NCI-H1436 treated with DMSO at 0.1 percent for 48 hours (cell line): ENCODE results near the gene DUSP3.

Experiments
- DNase-seq: peaks from one replicate; lab custom pipeline; 2025; lab: John Stamatoyannopoulos, UW

DUSP3 gene

DNA sequence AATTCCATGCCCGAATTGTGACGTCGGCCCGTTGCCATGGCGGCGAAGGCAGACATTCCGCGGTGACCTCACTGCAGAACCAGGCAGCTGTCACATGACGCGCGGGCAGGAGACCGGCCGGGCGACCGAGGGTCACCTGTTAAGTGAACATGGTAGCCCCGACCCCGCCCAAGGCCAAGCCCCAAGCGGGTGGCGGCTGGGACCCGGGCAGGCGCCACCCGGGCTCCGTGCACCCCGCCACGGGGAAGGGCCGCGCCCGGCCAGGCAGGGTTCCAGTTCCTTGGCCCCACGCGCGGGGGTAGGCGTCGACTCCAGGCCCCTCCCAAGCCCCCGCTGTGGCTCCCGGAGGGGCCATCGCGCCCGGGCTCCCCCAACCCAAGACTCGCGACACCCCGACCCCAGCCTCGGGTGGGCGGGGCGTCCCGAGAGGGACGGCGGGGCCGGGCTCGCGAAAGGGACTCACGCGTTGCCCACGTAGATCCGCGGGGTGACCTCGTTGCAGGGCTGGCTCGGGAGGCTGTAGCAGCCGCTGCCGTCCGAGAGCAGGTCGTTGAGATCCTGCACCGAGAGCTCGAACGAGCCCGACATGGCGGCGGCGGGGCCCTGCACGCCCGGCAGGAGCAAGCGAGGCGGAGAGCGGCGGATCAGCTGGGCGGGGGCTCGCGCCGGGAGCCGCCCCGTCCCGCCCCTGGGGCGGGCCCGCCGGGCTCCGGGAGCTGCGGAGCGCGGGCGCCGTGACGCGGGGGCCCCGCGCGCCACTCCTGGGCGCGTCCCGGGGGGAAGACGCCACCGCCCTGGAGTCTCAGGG, at the start of gene DUSP3:
Gene DUSP3 (minus strand): TSS at position 641 of the 808 bp plus-strand sequence. CDS start 53 bp downstream, at position 588.
- peak; percentile 29 for DNase-seq

DNA sequence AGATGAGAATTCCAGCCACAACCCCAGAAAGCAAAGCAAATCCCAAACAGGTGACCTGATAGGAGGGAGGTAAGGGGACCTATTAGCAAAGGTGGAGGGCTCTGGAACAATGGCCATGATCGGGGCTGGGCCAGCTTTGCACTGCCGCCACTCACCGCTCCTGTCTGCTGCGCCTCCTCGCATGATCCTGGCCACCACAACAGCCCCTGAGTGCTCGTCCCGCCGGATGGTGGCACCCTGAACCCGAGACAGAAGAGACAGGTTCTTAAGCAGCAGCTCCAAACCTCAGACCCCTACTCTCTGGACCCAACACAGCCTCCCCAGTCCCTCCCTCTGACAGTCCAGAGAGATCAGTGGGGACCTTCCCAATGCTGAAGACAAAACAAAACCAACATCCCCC, 48.8 kb upstream of the DUSP3 start:
- no peak for DNase-seq

DNA sequence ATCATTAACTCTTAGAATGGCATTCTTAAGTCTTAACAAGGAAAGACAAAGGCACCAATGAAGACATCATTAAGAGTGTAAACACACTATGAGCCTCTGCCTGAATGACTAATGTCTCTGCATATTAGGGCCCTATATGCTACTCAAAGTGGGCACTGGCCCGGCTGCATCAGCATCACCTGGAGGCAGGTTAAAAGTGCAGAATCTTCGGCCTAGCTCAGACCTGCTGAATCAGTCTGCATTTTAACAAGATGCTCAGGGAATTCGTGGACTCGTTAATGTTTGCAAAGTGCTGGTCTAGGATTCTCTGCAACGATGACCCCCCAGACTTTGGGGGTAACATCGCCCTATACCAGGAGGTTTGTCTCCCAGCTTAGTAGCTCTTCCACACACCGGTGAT, 47.4 kb upstream of the DUSP3 start:
- DNase-seq, result no peak

DNA sequence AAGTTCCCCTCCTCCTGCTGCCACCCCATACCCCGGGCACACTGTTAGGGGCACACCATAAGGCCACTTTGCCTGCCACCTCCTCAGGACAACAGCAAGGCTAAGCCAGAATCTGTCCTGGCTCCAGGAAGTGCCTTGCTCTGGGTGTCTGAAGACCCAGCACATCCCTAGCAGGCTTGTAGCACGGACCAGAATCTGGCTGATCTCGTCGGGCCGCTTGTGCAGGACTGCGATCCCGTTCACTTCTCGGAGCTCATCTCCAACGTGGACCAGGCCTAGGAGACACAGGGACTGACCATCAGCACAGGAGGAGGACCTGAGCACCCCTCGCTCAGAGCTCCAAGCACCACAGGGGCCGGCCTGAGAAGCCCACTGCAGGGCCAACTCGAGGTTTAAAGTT, 46.8 kb upstream of the DUSP3 start:
- no peak for DNase-seq

DNA sequence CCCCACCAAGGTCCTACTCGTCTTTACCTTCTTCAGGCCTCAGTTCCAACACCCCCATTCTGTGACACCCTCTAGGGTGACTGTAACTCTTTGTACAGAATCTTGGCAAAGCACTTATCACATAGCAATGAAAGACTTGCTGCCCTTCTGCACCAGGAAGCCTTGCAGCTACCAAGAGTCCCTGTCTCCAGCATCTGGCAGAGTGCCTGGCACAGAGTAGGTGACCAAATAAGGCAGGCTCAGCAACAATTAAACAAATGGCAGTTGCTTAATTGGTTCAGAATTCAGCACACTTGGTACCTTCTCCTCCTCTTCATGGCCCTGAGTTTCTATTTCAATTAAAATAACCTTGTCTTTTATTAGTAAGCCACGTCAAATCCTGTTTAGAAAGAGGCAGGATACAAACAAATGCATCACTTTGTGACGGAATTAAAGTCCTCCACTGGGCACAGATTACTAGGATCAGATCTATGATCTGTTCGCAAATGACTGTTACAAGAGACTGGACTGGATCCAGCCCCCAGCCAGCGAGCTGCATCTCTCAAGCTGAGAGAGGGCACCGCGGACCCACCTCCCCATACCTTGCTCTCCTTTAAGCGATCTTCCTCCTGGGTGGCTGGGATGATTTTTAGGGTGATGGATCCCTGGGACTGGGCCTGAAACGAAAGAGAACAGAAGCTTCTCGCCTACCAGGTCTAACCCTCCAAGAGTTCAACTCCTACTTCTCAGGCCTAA, 44.7 kb upstream of the DUSP3 start:
- DNase-seq, result no peak

DNA sequence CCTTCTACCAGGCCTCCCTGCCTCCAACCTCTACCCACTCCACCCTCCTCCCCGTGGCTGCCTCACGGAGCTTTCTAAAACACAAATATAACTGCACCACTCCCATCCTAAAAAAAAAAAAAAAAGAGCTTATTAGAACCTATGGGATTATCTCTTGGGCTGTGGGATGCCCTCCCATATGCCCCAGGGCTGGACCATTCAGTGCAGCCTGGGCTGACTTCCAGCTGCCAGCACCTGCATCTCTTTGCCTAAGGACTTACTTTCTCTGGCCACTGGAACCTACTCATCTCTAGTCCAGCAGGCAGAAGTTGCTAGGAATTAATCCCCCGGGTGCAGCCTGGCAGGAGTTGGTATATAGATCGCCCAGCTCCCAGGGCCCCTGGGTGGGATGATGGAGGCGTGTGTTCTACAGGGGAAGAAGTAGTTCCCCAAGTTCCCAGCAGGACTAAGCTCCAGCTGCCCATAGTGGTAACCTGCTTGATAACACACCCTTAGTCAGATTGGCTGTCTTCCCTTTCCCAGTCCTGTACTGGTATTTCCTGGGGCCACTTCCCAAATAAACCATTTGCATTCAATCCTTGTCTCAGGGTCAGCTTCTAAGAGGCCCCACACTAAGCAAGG, 43.9 kb upstream of the DUSP3 start:
- no peak for DNase-seq

DNA sequence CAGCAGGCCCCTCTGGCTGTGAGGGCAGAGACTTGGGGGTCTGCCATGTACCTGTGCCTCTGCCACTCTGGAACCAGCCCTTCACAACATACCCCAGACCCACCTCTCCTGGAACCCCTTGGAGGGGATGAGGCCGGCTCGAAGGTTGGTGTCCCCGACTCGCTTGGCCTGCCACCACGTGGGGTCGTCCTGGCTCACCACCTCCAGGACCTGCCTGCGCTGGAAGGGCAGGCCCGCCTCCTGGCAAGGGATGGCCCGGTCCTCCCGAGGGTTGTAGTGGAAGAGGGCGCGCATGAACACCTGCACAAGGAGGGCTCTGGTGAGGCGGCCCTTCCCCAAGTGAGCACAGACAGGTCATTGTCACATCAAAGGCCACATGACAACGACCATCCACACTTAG, 42.0 kb upstream of the DUSP3 start:
- no peak for DNase-seq

DNA sequence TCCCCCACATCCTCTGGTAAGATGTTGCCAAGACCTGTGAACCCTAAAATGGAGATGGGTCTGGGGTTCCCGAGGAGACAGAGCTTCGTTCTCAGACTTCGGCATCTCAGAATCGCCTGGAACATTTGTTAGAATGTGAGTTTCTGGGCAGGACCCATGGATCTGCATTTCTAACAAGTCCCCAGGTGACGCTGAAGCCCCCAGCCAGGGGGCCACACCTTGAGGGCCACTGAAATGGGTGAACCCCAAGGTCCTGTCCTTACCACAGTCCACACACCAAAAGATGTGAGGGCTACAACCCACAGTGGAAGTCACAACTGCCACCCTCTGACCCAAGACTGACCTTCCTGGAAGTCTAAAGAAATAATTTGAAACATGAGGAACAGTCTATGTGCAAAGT, 40.2 kb upstream of the DUSP3 start:
- no peak for DNase-seq

DNA sequence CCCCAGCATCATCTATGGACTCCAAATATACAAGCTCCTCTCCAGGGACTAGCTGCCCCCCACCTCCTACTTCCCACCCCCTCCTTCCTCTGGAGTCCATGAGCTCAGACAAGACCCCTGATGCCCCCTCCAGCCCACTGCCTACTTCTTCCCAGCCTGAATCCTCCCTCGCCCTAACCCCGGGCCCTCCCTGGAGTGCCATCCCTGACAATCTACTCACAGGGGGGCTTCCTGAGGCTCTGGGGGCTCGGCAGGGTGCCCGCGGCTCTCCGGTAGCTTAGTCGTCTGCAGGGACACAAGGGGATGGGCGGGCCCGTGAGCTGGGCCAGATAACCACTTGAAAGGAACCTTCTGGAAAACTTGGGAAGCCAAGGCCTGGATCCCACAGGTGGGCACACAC, 39.0 kb upstream of the DUSP3 start:
- DNase-seq, result no peak

DNA sequence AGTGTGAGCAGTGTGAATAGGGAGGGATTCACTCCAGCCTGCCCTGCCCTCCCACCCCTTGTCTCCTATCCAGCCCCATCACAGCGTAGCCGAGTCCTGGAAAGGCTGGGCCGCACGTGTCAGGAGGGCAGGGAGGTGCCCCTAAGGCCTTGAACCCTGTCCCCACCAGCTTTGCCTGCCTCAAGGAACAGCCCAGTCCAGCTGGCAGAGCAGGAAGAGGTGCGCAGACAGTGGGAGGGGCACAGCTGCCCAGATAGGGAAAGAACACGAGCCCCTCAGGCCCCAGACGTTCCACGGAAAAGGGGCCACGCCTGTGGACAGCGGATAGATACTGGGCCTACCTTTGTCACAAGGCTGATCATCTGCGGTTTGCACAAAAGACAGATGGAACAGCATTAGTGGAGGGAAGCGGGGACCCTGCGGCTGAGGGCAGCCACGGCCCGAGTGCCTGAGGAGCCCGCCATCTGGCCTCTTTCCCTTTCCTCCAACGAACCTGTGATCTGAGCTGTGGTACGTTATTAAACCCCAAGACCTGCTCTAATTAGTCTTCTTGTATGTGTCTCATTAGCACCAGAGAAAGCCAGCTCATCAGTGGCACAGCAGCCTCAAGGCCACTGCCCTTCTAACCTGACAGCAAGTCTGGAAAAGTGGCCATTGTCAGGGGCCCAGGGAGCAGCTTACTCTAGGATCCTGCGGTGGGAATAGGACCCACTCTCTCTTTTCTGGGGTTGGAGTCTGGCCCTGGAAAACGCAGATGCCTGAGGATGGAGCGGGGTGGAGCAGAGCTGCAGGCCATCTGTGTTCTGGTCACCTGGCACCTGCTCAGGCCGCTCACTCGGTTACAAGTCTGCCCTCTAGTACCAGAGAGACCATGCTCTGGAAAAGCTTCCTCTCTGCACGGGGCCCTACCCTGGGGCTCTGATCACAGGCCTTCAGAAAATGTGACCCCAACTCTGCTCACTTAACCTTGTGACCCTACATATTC, 37.9 kb upstream of the DUSP3 start:
- DNase-seq, result no peak

DNA sequence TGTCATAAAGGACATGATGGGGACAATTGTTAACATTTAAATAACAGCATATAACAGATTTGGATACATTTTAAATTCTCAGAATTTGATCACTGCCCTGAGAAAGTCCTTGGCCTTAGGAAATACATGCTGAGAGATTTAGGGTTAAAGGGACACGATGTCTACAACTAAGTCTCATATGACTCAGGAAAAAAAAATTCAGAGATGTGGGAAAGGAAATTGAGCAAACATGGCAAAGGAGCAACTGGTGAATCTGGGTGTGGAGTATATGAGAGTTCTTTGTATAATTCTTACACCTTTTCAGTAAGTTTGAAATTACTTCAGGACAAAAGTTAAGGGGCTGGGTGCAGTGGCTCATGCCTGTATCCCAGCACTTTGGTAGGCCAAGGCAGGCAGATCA, 35.9 kb upstream of the DUSP3 start:
- no peak for DNase-seq

DNA sequence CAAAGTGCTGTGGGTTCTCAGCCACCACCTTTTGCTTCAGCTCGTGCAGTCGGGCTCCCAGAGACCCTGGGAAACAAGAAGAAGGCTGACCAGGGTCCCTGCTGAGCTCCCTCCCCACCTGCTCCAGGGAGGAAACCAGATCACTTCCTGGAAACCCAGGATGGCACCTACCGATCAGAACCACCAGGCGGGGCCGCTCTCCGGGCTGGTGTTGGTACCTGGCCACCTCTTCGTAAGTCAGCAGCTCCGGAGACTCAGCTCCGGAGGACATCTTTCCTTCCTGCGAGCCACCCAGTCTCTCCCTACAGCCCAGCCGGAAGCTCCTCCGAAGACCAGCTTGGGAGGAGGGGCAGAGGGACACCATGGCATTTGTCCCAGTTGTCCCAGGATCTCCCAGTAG, 35.2 kb upstream of the DUSP3 start:
- DNase-seq, result no peak

DNA sequence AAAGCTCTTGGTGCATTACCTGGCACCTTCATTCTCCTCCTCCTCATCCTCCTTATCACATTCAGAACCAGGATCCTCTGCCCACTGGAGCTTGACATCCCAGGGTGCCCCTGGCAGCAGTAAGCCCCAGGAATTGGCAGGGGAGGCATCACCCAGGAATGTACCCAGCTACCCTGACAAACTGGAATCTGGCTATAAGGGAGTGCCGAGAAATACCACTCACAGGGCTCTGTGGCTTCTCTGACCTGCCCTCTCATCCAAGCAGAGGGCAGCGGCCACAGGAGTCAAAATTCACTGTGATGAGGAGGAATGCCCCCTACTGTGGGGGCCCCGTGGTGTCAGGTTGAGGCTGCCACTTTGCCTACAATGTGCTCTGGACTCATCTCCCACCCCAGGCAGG, 34.6 kb upstream of the DUSP3 start:
- DNase-seq, result no peak

DNA sequence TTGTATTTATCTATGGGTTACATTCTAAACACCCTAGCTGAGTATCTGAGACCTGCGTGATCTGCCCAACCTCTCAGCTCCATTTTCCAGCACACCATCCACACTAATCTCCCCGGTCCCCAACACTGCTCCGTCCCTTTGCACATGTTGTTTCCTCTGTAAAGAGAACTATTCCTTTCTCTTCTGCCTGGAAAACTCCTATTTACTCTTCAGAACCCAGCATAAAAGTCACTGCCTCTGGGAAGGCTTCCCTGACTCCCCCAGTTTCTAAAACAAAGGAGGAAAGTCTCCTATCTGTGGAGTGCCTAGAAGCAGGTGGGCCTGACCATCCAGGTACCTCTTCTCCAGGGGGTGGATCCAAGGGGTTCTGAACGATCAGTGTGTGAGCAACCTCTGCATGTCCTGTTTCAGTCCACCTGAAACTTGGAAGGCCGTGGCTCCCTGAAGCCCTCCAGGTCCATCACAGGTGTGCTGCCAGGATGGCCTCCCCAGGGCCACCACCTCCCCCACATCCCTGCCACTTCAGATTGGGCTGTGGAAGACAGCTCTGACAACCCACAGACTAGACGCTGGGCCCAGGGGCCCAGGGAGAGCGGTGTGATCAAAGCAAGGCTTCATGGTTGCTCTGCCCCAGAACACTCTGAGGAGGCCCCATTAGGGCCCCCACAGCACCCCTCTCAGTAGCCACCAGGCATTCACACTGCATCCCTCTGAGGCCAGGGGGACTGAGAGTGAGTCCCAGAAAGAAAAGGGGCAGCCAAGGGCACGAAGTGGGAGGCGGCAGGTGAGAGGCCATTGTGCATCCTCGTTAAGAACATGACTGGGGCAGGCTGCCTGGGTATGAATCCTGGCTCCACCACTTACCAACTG, 33.9 kb upstream of the DUSP3 start:
- no peak for DNase-seq

DNA sequence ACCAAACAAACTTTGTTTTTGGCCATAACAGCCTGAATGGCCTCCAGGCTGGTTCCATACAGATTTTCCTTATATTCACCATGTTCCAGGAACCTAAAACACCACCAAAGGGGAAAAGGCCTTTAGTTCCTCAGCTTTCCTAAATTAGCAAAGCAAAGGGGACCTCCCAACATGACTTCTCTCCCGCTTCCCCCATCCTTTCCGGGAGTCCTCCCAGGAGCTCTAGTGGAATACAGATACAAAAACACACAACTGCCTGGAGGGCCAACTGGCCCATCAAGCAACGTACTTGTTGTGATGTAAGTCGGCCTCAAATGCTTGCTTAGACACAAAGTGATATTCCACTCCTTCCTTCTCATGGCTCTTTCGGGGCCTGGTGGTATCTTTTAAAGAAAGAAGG, 32.0 kb upstream of the DUSP3 start:
- DNase-seq, result no peak

DNA sequence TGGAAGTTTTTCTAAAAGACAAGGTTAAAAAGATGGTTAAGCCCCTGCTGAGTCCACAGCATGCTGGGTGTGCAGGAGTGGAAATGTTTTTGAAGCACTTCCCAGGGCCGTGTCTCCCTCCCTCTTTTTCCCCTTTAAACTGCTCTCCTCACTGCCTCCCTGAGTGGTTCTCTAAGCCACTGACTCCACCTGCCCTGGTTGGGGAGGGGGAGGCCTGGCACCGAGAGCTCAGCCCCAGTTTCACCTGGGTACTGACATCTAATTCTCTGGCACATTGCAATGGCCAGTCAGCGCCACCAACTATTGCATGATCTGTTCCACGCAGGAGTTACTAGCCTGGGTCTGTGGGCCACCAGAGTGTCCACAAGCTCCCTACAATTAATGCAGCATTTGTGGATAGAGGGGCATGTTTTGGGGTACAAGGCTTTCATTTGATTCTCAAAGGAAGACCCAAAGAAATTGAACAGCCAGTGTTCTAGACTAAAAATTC, 31.5 kb upstream of the DUSP3 start:
- DNase-seq, result no peak

DNA sequence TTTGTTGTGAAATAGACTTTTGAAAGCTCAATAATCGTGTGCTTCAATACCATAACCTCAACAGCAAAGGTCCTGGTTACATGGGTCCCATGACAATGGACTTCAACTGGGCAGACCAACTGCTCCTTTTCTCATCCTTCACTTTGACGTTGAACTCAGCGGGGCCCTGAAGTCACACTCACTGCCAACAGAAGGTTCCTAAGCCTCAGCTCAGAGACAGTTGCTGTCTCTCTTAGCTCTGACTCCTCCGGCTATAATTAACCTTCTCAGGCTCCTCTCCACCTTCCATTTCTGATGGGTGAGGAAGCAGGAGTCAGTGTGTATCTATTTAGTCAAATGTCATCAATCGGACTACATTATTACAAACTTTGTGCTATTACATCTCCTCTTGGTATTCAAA, 30.3 kb upstream of the DUSP3 start:
- no peak for DNase-seq

DNA sequence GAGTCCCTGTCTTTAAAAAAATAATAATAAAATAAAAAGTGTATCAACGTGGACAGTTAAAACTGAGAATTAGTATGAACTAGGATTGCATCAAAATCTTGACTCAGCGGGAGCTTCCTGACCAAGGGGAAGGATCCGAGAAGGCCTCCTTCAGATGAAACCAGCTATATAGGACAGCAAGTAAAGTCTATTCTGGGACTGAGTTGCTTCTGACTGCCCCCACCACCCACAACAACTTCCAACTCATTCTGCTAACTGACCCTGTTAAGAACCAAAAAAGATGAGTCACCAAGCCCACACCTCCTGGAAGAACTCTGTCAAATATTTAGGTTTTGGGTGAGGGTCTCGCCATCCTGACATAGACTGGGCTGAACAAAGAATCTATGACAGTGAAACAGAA, 29.3 kb upstream of the DUSP3 start:
- no peak for DNase-seq

DNA sequence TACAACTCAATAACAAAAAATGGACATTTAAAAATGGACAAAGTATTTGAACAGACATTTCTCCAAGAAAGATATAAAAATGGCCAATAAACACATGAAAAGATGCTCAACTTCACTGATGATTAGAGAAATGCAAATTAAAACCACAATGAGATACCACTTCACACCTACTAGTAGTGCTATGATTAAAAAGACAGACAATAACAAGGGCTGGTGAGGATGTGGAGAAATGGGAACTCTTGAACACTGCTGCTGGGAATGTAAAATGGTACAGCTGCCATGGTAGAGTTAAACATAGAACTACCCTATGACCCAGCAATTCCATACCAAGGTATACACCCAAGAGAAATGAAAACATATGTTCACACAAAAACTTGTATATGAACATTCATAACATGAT, 26.3 kb upstream of the DUSP3 start:
- no peak for DNase-seq

DNA sequence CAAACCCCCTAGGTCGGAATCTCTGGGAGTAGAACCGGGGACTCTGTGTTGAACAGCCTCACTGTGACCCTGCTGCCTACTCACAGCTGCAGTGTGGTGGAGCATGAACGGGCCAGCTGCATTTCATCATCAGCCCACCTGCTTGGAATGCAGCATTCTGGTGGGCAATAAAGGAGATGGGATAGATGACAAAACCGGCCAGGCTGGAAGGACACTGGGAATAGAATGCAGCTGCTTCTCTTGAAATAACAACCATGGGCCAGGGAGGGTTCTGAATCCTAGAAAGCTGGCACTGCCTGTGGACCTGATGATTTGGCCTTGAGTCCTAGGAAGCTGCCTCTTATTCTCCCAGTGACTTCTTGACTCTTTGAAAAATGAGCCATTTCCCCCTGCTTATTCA, 25.0 kb upstream of the DUSP3 start:
- DNase-seq, result no peak

DNA sequence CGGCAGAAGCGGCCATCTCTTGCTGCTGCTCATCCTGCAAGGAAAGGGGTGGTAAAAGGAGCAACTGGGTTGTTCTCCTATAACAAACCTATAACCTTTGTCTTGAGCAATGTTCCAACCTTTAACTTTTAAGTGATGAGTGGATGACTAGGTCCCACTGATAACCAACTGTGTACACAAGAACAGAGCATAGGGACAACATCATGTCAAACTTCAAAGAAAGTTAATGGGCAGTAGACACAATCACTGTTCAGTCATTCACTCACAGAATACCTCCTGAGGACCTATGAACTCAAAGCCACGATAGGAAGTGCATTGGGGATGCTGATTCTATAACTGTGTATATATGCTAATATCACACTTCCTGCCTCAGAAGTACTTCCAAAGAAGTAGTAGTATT, 23.1 kb upstream of the DUSP3 start:
- DNase-seq, result no peak
